ENCODE results near the gene LCN10.

Gene LCN10

GRCh38 chr9:136782452-136782851 lies 39.7 kb upstream of the LCN10 start:
- TF ChIP-seq, protein P1, sequence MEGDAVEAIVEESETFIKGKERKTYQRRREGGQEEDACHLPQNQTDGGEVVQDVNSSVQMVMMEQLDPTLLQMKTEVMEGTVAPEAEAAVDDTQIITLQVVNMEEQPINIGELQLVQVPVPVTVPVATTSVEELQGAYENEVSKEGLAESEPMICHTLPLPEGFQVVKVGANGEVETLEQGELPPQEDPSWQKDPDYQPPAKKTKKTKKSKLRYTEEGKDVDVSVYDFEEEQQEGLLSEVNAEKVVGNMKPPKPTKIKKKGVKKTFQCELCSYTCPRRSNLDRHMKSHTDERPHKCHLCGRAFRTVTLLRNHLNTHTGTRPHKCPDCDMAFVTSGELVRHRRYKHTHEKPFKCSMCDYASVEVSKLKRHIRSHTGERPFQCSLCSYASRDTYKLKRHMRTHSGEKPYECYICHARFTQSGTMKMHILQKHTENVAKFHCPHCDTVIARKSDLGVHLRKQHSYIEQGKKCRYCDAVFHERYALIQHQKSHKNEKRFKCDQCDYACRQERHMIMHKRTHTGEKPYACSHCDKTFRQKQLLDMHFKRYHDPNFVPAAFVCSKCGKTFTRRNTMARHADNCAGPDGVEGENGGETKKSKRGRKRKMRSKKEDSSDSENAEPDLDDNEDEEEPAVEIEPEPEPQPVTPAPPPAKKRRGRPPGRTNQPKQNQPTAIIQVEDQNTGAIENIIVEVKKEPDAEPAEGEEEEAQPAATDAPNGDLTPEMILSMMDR (IDR thresholded peaks at IDR 0.05; ENCODE audit: low read depth, low read length) = no peak
- H3K4me3 ChIP-seq (ENCODE audit: low read depth, low read length) = no peak overlapping the region
- no peaks in the 10 kb centered on the region for H3K9me3 ChIP-seq (ENCODE audit: severe bottlenecking)
- no peak overlapping the region for H3K27ac ChIP-seq
- no peak for DNase-seq
- no peaks in the 10 kb centered on the region for H3K27me3 ChIP-seq (ENCODE audit: insufficient read depth, low read depth, severe bottlenecking)
- no peaks in the 10 kb centered on the region for H3K36me3 ChIP-seq

DNA sequence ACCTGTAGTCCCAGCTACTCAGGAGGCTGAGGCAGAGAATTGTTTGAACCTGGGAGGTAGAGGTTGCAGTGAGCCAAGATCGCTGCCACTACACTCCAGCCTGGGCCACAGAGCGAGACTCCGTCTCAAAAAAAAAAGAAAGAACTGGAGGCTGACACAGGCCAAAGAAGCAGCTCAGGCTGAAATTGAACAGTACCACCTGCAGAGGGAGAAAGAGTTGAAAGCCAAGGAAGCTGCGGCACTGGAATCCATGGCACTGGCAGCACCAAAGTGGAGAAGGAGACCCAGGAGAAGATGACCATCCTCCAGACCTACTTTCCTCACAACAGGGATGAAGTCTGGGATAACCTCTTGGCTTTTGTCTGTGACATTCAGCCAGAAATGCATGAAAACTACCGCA lies 37.1 kb upstream of the LCN10 start:
- Histone ChIP-seq H3K27ac (no peak overlapping the region), H3K4me3 (ENCODE audit: low read depth, low read length) (no peak overlapping the region), H3K27me3 (ENCODE audit: insufficient read depth, low read depth, severe bottlenecking) (no peaks in the 10 kb centered on the region), H3K36me3 (no peaks in the 10 kb centered on the region), H3K9me3 (ENCODE audit: severe bottlenecking) (peaks cover under 1% of the 10 kb centered on the region)
- TF ChIP-seq, protein P1 (IDR thresholded peaks at IDR 0.05; ENCODE audit: low read depth, low read length) = peak; percentile 37
- DNase-seq = no peak

DNA sequence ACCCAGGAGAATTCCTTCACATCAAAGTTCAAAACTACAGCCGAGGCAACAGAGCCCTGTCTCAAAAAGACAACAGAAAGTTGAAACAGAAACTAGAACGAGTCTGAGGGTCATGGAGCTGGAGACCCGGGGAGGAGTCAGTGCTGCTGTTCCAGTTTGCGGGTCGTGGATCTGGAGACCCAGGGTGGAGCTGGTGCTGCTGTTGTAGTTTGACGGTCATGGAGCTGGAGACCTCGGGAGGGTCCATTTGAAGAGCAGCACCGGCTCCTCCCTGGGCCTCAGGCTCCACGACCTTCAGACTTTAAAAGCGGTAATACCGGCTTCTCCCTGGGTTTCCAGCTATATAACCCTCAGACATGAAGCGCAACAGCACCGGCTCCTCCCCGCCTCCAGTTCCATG lies 34.6 kb upstream of the LCN10 start:
- no peaks in the 10 kb centered on the region for H3K36me3 ChIP-seq
- H3K9me3 ChIP-seq (ENCODE audit: severe bottlenecking) = peaks cover 13% of the 10 kb centered on the region
- H3K4me3 ChIP-seq (ENCODE audit: low read depth, low read length) = no peak overlapping the region
- TF ChIP-seq, protein P1 (IDR thresholded peaks at IDR 0.05; ENCODE audit: low read depth, low read length) = no peak
- no peaks in the 10 kb centered on the region for H3K27me3 ChIP-seq (ENCODE audit: insufficient read depth, low read depth, severe bottlenecking)
- H3K27ac ChIP-seq = no peak overlapping the region
- DNase-seq = no peak

DNA sequence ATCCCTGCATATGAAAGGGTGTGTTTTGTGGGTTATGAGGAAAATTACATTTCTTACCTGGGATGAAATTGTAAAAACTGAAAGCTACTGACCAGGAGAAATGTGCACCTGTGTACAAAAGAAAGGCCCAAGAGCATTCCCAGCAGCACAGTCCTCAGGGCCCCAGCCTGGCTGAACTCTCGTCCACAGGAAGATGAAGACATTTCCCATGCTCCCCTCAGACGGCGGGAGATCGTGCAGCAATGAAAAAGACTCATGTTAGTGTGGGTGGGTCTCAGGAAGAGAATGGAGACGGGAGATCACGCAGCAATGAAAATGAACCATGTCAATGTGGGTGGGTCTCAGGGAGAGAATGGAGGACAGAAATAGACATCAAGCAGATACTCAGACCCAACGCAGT lies 34.2 kb upstream of the LCN10 start:
- H3K9me3 ChIP-seq (ENCODE audit: severe bottlenecking) = peaks cover 13% of the 10 kb centered on the region
- TF ChIP-seq, protein P1 (IDR thresholded peaks at IDR 0.05; ENCODE audit: low read depth, low read length) = no peak
- no peaks in the 10 kb centered on the region for H3K36me3 ChIP-seq
- DNase-seq = no peak
- no peaks in the 10 kb centered on the region for H3K27me3 ChIP-seq (ENCODE audit: insufficient read depth, low read depth, severe bottlenecking)
- H3K27ac ChIP-seq = no peak overlapping the region
- no peak overlapping the region for H3K4me3 ChIP-seq (ENCODE audit: low read depth, low read length)

- TF ChIP-seq, protein P1 (IDR thresholded peaks at IDR 0.05; ENCODE audit: low read depth, low read length) = no peak
- DNase-seq = no peak
- H3K27me3 ChIP-seq (ENCODE audit: insufficient read depth, low read depth, severe bottlenecking) = no peaks in the 10 kb centered on the region
Observed at GRCh38 chr9:136775191-136775590, 32.5 kb upstream of the LCN10 start.

GRCh38 chr9:136774416-136775045 lies 31.8 kb upstream of the LCN10 start:
- DNase-seq = no peak

More at GRCh38 chr9:136775191-136775590, 32.5 kb upstream of the LCN10 start:
- no peak overlapping the region for H3K4me3 ChIP-seq (ENCODE audit: low read depth, low read length)
- no peak overlapping the region for H3K27ac ChIP-seq
- H3K9me3 ChIP-seq (ENCODE audit: severe bottlenecking) = peaks cover 13% of the 10 kb centered on the region
- no peaks in the 10 kb centered on the region for H3K36me3 ChIP-seq

More at GRCh38 chr9:136774416-136775045, 31.8 kb upstream of the LCN10 start:
- Histone ChIP-seq H3K27ac (no peak overlapping the region), H3K27me3 (ENCODE audit: insufficient read depth, low read depth, severe bottlenecking) (no peaks in the 10 kb centered on the region), H3K9me3 (ENCODE audit: severe bottlenecking) (peaks cover 13% of the 10 kb centered on the region), H3K4me3 (ENCODE audit: low read depth, low read length) (no peak overlapping the region), H3K36me3 (no peaks in the 10 kb centered on the region)
- TF ChIP-seq, protein P1 (IDR thresholded peaks at IDR 0.05; ENCODE audit: low read depth, low read length) = no peak
